Suprapubic skin (tissue), 4 donors: ENCODE results near the gene MMD2. TPM values are rescaled to one million over a fixed set of nuclear protein-coding genes. Genes with fewer than 3 reads are reported as not detected.

Experiments
- DNase-seq, 2 donors: peaks; one replicate each; pipeline ENCODE4 v3.0.0-alpha.2; 2019; ENCODE audit warnings: low spot score in 2 of 2
- H3K27ac ChIP-seq: fragments of 200-600 bp; sonication (generic); one replicate; pipeline ENCODE4 v1.5.1; 2019
- H3K27me3 ChIP-seq: fragments of 200-600 bp; sonication (generic); one replicate; pipeline ENCODE4 v1.5.1; 2019
- H3K36me3 ChIP-seq: fragments of 200-600 bp; sonication (generic); one replicate; pipeline ENCODE4 v1.5.1; 2019
- H3K4me1 ChIP-seq: fragments of 200-600 bp; sonication (generic); one replicate; pipeline ENCODE4 v1.5.1; 2019
- H3K4me3 ChIP-seq: fragments of 200-600 bp; sonication (generic); one replicate; pipeline ENCODE4 v1.5.1; 2019; ENCODE audit warnings: mild to moderate bottlenecking
- H3K9me3 ChIP-seq: fragments of 200-600 bp; sonication (generic); one replicate; pipeline ENCODE4 v1.5.1; 2019
- CTCF ChIP-seq, 2 donors: fragments of 200-600 bp in 1 of 2; fragments of 450-650 bp in 1 of 2; sonication (generic) in 1 of 2; IDR thresholded peaks; one replicate each; pipeline ENCODE4 v1.5.1; 2016 to 2019; ENCODE audit warnings: antibody characterized with exemption in 2 of 2, mild to moderate bottlenecking in 1 of 2, moderate library complexity in 1 of 2
- EP300 ChIP-seq: sonication (generic); formaldehyde crosslinking; IDR thresholded peaks from one replicate; pipeline ENCODE4 v1.6.1; 2017; ENCODE audit warnings: antibody characterized with exemption
- POLR2A ChIP-seq, 2 donors: fragments of 450-650 bp; IDR thresholded peaks; one replicate each; pipeline ENCODE4 v1.6.1; 2017; ENCODE audit warnings: antibody characterized with exemption in 2 of 2, mild to moderate bottlenecking in 2 of 2, moderate library complexity in 2 of 2
- POLR2AphosphoS5 ChIP-seq, 3 donors: sonication (generic); formaldehyde crosslinking; IDR thresholded peaks; one replicate each; pipeline ENCODE4 v1.6.1; 2017; ENCODE audit warnings: antibody characterized with exemption in 3 of 3
- WGBS: methylation state at CpG from one replicate; pipeline ENCODE4 v1.1.5; 2018; 5-methylcytosine and 5-hydroxymethylcytosine counted together
- total RNA-seq, 4 donors: library from RNA; depleted of rRNA; stranded (reverse); fragments of >200 nt; gene quantifications; one replicate each; pipeline ENCODE4 v1.1.0, GENCODE V29; 2016

Gene MMD2
- total RNA-seq, 4 donors from 2014 or later = not detected

- Histone ChIP-seq H3K27ac (no peak overlapping the region), H3K4me3 (no peak overlapping the region), H3K4me1 (no peaks in the 10 kb centered on the region), H3K36me3 (no peaks in the 10 kb centered on the region), H3K9me3 (no peaks in the 10 kb centered on the region), H3K27me3 (no peaks in the 10 kb centered on the region)
- no peak for DNase-seq
- WGBS = 84% methylated on average over 7 of the region's 7 CpGs
- TF ChIP-seq POLR2AphosphoS5 (IDR thresholded peaks at IDR 0.05) (no peak), EP300 (no peak), CTCF (IDR thresholded peaks at IDR 0.05) (no peak), POLR2A (IDR thresholded peaks at IDR 0.05) (no peak)
These were observed 21.6 kb downstream of the MMD2 start for GRCh38 chr7:4937411-4937810.

- peaks cover 4% of the 10 kb centered on the region for H3K27me3 ChIP-seq
- no peaks in the 10 kb centered on the region for H3K4me1 ChIP-seq
- 85% methylated on average over 15 of the region's 15 CpGs for WGBS
- DNase-seq = no peak
- H3K36me3 ChIP-seq = no peaks in the 10 kb centered on the region
- no peaks in the 10 kb centered on the region for H3K9me3 ChIP-seq
- H3K27ac ChIP-seq = no peak overlapping the region
- TF ChIP-seq POLR2A (IDR thresholded peaks at IDR 0.05) (no peak), CTCF (IDR thresholded peaks at IDR 0.05) (no peak), POLR2AphosphoS5 (IDR thresholded peaks at IDR 0.05) (no peak), EP300 (no peak)
- H3K4me3 ChIP-seq = no peak overlapping the region
These were observed 24.5 kb downstream of the MMD2 start for GRCh38 chr7:4934419-4935025.

- WGBS = 54% methylated on average over 12 of the region's 12 CpGs
- no peak overlapping the region for H3K27ac ChIP-seq
- H3K4me1 ChIP-seq = no peaks in the 10 kb centered on the region
- peaks cover 15% of the 10 kb centered on the region for H3K27me3 ChIP-seq
- no peak for TF ChIP-seq CTCF (IDR thresholded peaks at IDR 0.05)
- no peak for TF ChIP-seq EP300
- TF ChIP-seq POLR2AphosphoS5 (IDR thresholded peaks at IDR 0.05) = no peak
- no peak for TF ChIP-seq POLR2A (IDR thresholded peaks at IDR 0.05)
- H3K9me3 ChIP-seq = no peaks in the 10 kb centered on the region
- no peaks in the 10 kb centered on the region for H3K36me3 ChIP-seq
- no peak overlapping the region for H3K4me3 ChIP-seq
- DNase-seq = no peak
These were observed 27.0 kb downstream of the MMD2 start for GRCh38 chr7:4931943-4932342.

- no peak overlapping the region for H3K27ac ChIP-seq
- WGBS = 84% methylated on average over 8 of the region's 8 CpGs
These were observed 30.0 kb downstream of the MMD2 start for GRCh38 chr7:4929005-4929404.

GRCh38 chr7:4928445-4928844 lies 30.5 kb downstream of the MMD2 start:
- Histone ChIP-seq H3K4me3 (no peak overlapping the region), H3K4me1 (no peaks in the 10 kb centered on the region), H3K36me3 (no peaks in the 10 kb centered on the region), H3K9me3 (no peaks in the 10 kb centered on the region), H3K27me3 (peaks cover 15% of the 10 kb centered on the region), H3K27ac (no peak overlapping the region)
- no peak for DNase-seq
- 77% methylated on average over 2 of the region's 2 CpGs for WGBS
- TF ChIP-seq POLR2AphosphoS5 (IDR thresholded peaks at IDR 0.05) = no peak
- TF ChIP-seq CTCF (IDR thresholded peaks at IDR 0.05) = no peak
- TF ChIP-seq EP300 = no peak
- TF ChIP-seq POLR2A (IDR thresholded peaks at IDR 0.05) = no peak

More at GRCh38 chr7:4929005-4929404, 30.0 kb downstream of the MMD2 start:
- no peak for DNase-seq
- H3K27me3 ChIP-seq = peaks cover 15% of the 10 kb centered on the region
- H3K4me1 ChIP-seq = no peaks in the 10 kb centered on the region
- H3K4me3 ChIP-seq = no peak overlapping the region
- no peaks in the 10 kb centered on the region for H3K9me3 ChIP-seq
- no peaks in the 10 kb centered on the region for H3K36me3 ChIP-seq
- TF ChIP-seq POLR2AphosphoS5 (IDR thresholded peaks at IDR 0.05) (no peak), EP300 (no peak), POLR2A (IDR thresholded peaks at IDR 0.05) (no peak), CTCF (IDR thresholded peaks at IDR 0.05) (no peak)
